HG03439 (cell line): ENCODE data around the gene KIF22.
"Not testable (repeated sequence)": the region's sequence is repeated elsewhere in the genome, so short reads cannot be mapped to it uniquely, and the experiment has no call there.

ENCODE experiments used
- ATAC-seq: cut with Tn5 transposase; IDR thresholded peaks from one replicate; pipeline ENCODE4 v1.9.1; 2021; ENCODE audit warnings: mild to moderate bottlenecking, moderate library complexity; ENCODE audit not compliant: unreplicated experiment

The KIF22 gene

DNA sequence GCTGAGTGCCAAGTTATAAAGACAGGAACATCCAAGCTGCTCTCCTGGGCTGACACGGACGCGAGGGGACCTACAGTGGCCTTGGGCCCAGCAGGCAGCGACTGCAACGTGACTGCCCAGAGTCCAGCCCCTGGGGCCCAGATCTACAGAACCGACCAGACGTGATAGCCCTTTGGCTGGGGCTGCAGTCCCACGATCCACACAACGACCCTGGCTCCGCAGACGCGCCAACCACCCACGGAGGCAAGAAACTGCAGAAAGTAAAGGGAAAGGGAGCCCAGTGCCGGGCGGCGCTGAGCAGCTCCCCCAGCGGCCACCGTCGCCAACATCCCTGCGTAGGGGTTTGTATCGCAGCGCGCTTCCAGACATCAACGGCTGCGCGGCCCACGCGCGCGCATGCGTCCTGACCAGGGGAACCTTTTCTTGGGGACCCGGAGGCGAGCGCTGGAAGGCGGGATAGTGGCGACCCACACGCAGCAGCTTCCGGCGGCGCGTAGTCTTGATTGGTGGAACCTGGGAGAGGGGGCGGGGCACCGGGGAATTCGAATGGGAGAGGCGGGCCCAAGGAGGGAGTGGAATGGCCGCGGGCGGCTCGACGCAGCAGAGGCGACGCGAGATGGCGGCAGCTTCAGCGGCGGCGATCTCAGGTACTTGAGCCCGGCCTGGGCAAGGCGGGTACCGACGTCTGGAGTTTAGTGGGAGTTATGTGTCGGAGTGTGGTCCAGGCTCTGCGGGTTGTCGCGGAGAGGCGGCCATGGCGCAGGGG is at the start of gene KIF22:
KIF22 (plus strand) TSS at position 569 of the 766 bp plus-strand sequence; CDS start at position 578, 9 bp downstream.
- ATAC-seq = peak; percentile 91

DNA sequence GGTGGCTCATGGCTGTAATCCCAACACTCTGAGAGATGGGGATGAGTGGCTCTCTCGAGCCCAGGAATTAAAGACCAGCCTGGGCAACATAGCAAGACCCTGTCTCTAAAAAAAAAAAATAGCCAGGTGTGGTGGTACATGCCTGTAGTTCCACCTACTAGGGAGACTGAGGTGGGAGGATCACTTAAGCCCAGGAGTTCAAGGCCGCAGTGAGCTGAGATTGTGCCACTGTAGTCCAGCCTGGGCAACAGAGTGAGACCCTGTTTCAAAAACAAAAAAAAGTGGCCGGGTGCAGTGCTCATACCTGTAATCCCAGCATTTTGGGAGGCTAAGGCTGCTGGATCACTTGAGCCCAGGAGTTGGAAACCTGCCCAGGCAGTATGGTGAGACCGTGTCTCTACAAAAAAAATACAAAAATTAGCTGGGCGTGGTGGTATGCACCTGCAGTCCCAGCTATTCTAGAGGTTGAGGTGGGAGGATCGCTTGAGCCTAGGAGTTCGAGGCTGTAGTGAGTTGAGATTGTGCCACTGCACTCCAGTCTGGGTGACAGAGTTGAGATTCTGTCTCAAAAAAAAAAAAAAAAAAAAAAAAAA is 47.8 kb upstream of the KIF22 start:
- ATAC-seq = no peak

DNA sequence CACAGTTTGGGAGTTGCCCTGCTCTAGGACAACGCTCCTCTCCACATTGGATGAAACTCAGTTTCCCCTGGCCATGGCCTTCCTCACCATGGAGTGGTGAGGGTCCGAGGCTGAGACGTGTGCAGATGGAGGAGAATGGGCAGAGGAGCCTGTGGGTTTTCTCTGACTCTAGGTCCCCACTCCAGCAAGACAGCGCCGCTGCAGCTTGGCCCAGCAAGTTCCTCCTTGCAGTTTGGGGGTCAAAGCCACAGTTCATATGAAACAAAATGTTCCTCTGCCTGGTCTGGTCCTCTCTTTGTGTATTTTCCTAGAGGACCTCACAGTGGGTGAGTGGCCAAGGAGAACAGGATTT is 47.1 kb upstream of the KIF22 start:
- no peak for ATAC-seq

DNA sequence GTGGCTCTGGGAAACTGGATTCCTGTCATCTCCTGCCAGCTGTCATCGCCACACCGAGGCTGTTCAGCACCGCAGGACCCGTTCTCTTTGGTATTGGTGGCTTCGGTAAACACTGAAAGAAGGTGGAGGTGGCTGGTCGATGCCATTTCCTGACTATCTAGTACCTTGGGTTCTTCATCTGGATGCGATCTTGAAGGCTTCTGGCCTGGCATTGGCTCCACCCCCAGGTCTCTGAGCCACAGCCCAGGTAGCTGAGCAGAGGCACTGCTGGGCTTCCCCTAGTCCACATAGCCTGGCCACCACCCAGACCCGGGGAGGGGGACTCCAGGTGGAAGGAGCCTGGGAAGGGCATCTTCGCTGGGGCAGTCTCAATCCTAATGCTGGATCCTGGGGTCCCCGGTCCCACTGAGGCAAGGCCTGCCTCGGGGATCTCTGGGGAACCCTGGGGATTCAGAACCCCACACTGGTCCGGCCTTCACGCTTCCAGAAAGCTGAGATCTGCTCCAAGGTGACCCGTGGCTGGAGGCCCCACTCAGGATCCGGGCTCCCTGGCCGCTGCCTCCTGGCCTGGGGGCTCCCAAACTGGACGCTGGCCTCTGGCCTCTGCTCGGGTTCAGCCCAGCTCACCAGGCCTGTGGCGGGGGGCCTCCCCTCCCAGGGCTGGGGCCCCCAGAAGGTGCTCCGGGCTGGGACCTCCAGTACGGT is 46.6 kb upstream of the KIF22 start:
- no peak for ATAC-seq

DNA sequence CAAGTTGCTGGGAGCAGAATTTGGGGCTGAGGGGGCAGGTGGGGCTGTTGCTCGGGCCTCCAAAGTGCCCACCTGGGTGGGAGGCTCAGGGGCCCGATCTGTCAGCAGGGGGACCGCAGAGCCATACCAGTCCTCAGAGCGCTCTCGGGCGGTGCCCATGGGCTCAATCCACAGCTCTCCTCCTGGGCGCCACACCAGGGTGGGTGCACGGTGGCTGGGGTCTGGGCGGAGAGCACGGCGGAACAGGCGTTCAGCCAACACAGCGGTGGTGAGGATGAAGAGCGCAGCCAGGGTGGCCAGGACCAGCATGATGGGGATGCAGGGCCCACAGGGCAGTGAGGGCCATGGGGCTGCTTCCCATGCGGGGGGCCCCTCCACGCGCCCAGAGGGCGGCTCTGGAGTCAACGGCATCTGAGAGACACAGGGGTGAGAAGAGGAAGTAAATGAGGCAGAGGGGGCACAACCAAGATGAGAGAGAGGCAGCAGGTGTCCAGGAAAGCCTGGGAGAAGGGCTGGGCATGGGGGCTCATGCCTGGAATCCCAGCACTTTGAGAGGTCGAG is 45.9 kb upstream of the KIF22 start:
- no peak for ATAC-seq

DNA sequence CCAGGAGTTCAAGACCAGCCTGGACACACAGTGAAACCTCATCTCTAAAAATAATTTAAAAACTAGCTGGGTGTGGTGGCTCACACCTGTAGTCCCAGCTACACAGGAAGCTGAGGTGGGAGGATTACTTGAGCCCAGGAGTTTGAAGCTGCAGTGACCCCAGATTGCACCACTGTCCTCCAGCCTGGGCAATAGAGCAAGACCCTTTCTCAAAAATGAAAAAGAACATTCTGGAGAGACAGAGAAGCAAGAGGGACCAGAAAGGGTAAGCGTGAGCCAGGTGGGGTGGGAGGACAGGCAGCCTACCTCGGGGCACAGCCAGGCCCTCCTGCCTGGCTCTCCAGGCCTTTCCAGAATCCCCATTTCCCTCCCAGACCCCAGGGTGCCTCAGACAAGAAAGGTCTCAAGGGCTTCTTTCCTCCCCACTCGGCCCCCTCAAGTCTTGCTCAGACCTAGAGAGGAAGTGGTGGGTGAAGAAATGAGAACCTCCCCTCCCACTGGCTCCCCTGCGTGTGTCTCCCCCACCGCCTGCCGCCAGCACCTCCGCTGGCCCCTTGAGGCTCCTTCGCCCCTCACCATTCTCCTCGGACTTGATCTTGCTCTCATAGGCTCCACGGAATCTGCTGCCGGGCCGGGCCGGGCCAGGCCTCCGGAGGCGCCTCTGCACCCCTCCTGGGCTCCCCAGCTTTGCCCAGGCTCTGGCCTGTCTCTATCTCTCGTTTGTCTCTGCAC is 45.3 kb upstream of the KIF22 start:
- ATAC-seq = peak; percentile 26

DNA sequence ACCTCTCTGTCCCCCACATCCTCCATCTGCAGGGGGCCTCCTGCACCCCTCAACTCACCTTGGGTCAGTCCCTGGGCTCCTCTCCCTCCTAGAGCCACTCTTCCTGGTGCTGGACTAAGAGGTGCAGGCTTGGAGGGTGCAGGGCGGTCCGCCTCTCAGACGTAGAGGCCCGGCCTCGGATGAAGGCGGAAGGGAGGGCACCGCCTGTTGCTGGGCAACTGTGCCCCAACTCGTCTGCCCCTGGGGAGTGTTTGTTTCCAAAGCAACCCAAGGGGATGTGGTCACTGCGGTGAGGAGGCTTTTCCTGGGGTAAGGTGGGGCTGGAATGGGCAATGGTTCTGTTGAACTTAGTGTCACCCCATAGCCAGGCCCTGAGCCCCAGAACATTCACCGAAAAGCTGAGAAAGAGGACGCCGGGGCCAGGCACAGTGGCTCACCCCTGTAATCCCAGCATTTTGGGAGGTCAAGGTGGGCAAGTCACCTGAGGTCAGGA is 44.7 kb upstream of the KIF22 start, which contains the start of gene C16orf54:
C16orf54 (minus strand) TSS at position 138 of the 493 bp plus-strand sequence. CDS start 1,039 bp downstream, outside the sequence.
- peak; percentile 77 for ATAC-seq

DNA sequence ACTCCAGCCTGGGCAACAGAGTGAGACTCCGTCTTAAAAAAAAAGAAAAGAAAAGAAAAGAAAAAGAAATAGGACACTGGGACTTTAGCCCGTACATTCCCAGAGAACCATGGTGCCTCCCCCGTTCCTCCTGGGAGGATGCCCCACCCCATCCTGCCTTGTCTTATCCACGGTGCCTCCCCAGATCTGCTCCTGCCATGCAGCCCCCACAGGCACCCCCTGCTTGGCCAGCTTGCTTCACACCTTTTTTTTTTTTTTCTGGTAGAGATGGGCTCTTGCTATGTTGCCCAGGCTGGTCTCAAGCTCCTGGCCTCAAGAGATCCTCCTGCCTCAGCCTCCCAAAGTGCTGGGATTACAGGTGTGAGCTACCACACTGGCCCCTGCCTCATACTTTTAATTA is 44.0 kb upstream of the KIF22 start:
- ATAC-seq = not testable (repeated sequence)

DNA sequence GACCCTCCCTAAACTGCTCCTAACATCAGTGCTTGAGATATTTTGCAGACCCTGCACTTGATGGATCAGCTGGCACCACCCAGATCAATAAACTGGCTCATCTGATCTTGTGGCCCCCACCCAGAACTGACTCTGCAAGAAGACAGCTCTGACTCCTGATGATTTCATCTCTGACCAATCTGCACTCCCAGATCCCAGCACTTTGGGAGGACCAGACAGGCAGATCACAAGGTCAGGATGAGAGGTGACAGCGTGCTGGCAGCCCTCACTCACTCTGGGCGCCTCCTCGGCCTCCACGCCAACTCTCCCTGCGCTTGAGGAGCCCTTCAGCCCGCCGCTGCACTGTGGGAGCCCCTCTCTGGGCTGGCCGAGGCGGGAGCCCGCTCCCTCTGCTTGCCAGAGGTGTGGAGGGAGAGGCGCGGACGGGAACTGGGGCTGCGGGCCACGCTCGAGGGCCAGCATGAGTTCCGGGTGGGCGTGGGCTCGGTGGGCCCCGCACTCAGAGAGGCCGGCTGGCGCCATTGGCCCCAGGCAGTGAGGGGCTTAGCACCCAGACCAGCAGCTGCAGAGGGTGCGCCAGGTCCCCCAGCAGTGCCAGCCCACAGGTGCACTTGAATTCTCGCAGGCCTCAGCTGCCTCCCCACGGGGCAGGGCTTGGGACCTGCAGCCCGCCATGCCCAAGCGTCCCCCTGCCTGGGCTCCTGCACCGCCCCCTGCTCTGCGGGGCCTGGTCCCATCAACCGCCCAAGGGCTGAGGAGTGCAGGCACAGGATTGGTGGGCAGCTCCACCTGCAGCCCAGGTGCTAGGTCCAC is 42.4 kb upstream of the KIF22 start:
- no peak for ATAC-seq

DNA sequence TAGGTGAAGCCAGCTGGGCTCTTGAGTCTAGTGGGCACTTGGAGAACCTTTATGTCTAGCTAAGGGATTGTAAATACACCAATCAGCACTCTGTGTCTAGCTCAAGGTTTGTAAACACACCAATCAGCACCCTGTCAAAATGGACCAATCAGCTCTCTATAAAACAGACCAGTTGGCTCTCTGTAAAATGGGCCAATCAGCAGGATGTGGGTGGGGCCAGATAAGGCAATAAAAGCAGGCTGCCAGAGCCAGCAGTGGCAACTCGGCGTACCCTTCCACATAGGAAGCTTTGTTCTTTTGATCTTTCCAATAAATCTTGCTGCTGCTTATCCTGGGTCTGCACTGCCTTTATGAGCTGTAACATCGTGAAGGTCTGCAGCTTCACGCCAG is 41.8 kb upstream of the KIF22 start:
- not testable (repeated sequence) for ATAC-seq

DNA sequence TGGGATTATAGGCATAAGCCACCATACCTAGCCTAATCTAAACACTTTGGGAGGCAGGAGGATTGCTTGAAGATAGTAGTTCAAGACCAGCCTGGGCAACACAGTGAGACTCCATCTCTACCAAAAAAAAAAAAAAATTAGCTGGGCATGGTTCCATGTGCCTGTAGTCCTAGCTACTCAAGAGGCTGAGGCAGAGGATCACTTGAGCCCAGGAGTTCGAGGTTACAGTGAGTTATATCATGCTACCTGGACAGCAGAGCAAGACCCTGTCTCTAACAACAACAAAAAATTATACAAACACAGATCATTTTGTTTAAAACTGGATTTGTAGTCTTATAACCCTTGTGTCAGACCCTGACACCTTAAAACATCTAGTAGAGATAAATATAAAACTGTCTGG is 37.0 kb upstream of the KIF22 start:
- ATAC-seq = no peak

DNA sequence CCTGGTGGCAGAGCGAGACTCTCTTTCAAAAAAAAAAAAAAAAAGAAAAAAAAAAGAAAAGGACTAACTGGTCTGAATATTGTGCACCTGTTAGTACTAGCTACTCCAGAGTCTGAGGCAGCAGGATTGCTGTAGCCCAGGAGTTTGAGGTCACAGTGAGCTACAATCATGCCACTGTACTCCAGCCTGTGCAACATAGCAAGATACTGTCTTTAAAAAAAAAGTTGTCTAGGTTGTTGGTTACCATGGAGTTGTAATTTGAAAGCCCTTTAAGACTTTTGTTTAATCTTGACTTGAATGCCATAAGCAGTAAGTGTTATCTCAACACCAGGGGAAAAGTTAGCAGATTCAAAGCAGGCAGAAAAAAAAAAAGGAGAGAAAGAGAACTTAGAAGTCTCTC is 33.9 kb upstream of the KIF22 start:
- no peak for ATAC-seq

DNA sequence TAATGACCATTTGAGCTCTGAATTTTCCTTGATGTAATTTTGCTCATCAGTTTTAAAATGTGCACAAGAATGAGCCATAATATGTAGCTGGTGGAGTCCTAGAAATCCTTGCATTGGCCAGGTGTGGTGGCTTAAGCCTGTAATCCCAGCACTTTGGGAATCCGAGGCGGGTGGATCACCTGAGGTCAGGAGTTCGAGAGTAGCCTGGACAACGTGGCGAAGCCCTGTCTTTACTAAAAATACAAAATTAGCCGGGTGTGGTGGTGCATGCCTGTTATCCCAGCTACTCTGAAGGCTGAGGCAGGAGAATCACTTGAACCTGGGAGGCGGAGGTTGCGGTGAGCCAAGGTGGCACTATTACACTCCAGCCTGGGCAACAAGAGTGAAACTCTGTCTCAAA is 33.5 kb upstream of the KIF22 start:
- not testable (repeated sequence) for ATAC-seq

DNA sequence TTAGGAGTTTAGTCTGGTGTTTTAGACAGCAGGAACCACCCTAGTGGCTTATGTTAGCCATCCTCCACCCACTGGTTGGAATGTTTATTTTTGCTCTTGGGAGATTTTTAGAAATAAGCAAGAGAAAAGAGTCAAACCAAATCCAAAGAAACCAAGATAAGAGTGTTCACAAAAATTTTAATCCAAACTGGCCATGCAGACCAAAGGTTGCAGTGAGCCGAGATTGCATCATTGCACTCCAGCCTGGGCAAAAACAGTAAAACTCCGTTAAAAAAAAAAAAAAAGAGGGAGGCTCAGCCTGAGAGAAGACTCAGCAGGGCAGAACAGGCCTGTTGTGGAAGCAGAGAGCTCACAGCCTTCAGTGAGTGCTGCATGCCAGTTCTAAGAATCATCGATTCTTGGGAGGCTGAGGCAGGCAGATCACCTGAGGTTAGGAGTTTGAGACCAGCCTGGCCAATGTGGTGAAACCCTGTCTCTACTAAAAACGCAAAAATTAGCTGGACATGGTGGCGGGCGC is 32.5 kb upstream of the KIF22 start:
- ATAC-seq = no peak

DNA sequence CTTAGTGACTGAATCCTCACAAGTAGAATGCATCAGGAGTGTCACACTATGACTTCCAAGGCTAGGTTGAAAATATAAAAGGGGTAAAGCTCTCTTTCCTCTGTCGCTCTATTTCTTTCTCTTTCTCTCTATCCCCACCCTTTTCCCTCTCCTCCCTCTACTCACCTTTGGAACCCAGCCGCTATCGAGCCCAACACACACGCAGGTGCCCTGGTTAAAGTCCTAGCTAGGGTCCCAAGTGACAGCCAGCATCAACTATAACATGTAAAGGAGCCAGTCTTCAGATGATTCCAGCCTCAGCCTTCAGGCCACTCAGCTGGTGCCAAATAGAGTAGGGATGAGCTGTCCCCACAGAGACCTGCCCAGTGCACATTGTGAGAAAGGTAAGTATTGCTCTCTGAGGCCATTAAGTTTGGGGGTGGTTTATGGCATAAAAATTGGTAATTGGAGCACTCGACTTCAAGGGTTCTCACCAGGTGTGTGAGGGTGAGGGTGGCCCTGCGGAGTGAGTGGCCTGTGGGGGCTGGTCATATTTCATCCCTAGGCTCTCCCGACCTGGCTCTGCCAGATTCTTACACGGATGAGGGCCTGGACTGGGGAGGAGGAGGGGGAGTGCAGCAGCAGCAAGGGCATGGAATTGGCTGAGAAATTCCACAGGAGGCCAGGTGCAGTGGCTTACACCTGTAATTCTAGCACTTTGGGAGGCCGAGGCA is 29.8 kb upstream of the KIF22 start:
- no peak for ATAC-seq

DNA sequence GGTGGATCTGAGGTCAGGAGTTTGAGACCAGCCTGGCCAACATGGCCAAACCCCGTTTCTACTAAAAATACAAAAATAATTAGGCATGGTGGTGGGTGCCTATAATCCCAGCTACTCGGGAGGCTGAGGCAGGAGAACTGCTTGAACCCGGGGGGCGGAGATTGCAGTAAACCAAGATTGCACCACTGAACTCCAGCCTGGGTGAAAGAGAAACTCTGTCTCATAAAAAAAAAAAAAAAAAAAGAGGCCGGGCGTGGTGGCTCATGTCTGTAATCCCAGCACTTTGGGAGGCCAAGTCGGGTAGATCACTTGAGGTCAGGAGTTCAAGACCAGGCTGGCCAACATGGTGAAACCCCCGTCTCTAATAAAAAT is 29.3 kb upstream of the KIF22 start:
- ATAC-seq = not testable (repeated sequence)

DNA sequence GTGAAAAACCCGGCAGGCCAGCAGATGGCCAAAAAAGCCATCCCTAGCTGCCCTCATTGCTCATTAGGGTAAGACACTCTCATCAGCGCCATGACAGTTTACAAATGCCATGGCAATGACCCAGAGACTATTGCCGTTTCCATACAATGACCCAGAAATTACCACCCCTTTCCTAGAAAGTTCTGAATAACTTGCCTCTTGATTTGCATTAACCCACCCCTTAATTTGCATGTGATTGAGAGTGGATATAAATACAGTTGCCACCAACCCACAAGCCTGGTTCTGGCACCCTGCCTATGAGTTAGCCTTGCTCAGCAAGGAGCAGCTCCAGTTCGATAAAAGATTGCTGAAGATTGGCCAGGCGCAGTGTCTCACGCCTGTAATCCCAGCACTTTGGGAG is 28.7 kb upstream of the KIF22 start:
- ATAC-seq = no peak

DNA sequence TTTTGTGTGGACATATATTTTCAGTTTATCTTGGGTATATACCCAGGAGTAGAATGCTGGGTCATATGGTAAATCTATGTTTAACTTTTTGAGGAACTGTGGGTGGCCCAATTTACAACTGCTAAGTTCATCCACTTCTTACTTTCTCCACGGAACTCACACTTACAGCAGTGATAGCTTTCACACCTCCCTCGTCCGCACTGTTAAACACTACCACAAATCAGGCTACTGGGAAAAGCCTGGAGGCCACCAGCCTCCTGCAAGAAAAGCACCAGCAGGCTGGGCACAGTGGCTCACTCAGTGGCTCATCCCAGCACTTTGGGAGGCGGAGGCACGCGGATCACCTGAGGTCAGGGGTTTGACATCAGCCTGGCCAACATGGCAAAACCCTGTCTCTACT is 27.2 kb upstream of the KIF22 start:
- ATAC-seq = no peak
